ENCODE measurements around the gene ERC2.

ERC2 gene

GRCh38 chr3:55725681-55726500, 742.4 kb downstream of the ERC2 start:
- H3K4me3 Mint-ChIP-seq: no peak overlapping the region
- intact Hi-C loops (cut with micrococcal nuclease): loop anchor here (10.0 kb wide), 1 partner anchor 871 kb away; no protein-coding TSS in a partner anchor
- H3K27ac Mint-ChIP-seq: no peak overlapping the region
- peaks cover 25% of the 10 kb centered on the region for H3K27me3 Mint-ChIP-seq
- no peaks in the 10 kb centered on the region for H3K4me1 Mint-ChIP-seq (ENCODE audit: low read depth)
- no peaks in the 10 kb centered on the region for H3K36me3 Mint-ChIP-seq (ENCODE audit: low read depth)
- H3K9me3 Mint-ChIP-seq: no peaks in the 10 kb centered on the region

GRCh38 chr3:55724821-55725220, 743.4 kb downstream of the ERC2 start:
- H3K27ac Mint-ChIP-seq: no peak overlapping the region
- H3K36me3 Mint-ChIP-seq (ENCODE audit: low read depth): no peaks in the 10 kb centered on the region
- no peaks in the 10 kb centered on the region for H3K4me1 Mint-ChIP-seq (ENCODE audit: low read depth)

GRCh38 chr3:55724407-55724784, 743.9 kb downstream of the ERC2 start:
- intact Hi-C loops (cut with micrococcal nuclease): loop anchor here (5.0 to 10.0 kb wide), 2 partner anchors 772 to 870 kb away; no protein-coding TSS in a partner anchor
- Mint-ChIP-seq H3K4me1 (ENCODE audit: low read depth) (no peaks in the 10 kb centered on the region), H3K36me3 (ENCODE audit: low read depth) (no peaks in the 10 kb centered on the region), H3K27me3 (peaks cover 25% of the 10 kb centered on the region), H3K4me3 (no peak overlapping the region), H3K27ac (no peak overlapping the region), H3K9me3 (no peaks in the 10 kb centered on the region)

More at GRCh38 chr3:55724821-55725220, 743.4 kb downstream of the ERC2 start:
- no peak overlapping the region for H3K4me3 Mint-ChIP-seq
- H3K9me3 Mint-ChIP-seq: no peaks in the 10 kb centered on the region
- H3K27me3 Mint-ChIP-seq: peaks cover 25% of the 10 kb centered on the region
- intact Hi-C loops (cut with micrococcal nuclease): loop anchor here (5.0 to 10.0 kb wide), 2 partner anchors 773 to 870 kb away; no protein-coding TSS in a partner anchor

GRCh38 chr3:55723653-55724406, 744.4 kb downstream of the ERC2 start:
- H3K4me3 Mint-ChIP-seq: no peak overlapping the region
- intact Hi-C loops (cut with micrococcal nuclease): loop anchor here (2.0 to 10.0 kb wide), 3 partner anchors 237 to 869 kb away; partner anchors contain the start of gene WNT5A
- H3K4me1 Mint-ChIP-seq (ENCODE audit: low read depth): no peaks in the 10 kb centered on the region
- no peaks in the 10 kb centered on the region for H3K36me3 Mint-ChIP-seq (ENCODE audit: low read depth)
- H3K9me3 Mint-ChIP-seq: no peaks in the 10 kb centered on the region
- H3K27ac Mint-ChIP-seq: no peak overlapping the region
- peaks cover 23% of the 10 kb centered on the region for H3K27me3 Mint-ChIP-seq

- H3K36me3 Mint-ChIP-seq (ENCODE audit: low read depth): no peaks in the 10 kb centered on the region
- peaks cover 28% of the 10 kb centered on the region for H3K27me3 Mint-ChIP-seq
- no peaks in the 10 kb centered on the region for H3K9me3 Mint-ChIP-seq
- no peak overlapping the region for H3K4me3 Mint-ChIP-seq
- intact Hi-C loops (cut with micrococcal nuclease): loop anchor here (1.0 to 10.0 kb wide), 4 partner anchors 235 to 867 kb away; partner anchors contain the start of gene WNT5A
- no peaks in the 10 kb centered on the region for H3K4me1 Mint-ChIP-seq (ENCODE audit: low read depth)
- no peak overlapping the region for H3K27ac Mint-ChIP-seq
These were observed 746.4 kb downstream of the ERC2 start for GRCh38 chr3:55721716-55722484.

- no peaks in the 10 kb centered on the region for H3K36me3 Mint-ChIP-seq (ENCODE audit: low read depth)
- no peaks in the 10 kb centered on the region for H3K4me1 Mint-ChIP-seq (ENCODE audit: low read depth)
- no peak overlapping the region for H3K4me3 Mint-ChIP-seq
- intact Hi-C loops (cut with micrococcal nuclease): loop anchor here (1.0 to 10.0 kb wide), 3 partner anchors 286 to 866 kb away; no protein-coding TSS in a partner anchor
- H3K27me3 Mint-ChIP-seq: peaks cover 34% of the 10 kb centered on the region
- H3K9me3 Mint-ChIP-seq: no peaks in the 10 kb centered on the region
- no peak overlapping the region for H3K27ac Mint-ChIP-seq
These were observed 747.7 kb downstream of the ERC2 start for GRCh38 chr3:55720614-55721013.

GRCh38 chr3:55719508-55719907, 748.8 kb downstream of the ERC2 start:
- intact Hi-C loops (cut with micrococcal nuclease): no loop called here
- H3K27me3 Mint-ChIP-seq: peaks cover 33% of the 10 kb centered on the region
- H3K27ac Mint-ChIP-seq: no peak overlapping the region
- no peaks in the 10 kb centered on the region for H3K4me1 Mint-ChIP-seq (ENCODE audit: low read depth)
- no peaks in the 10 kb centered on the region for H3K36me3 Mint-ChIP-seq (ENCODE audit: low read depth)
- H3K9me3 Mint-ChIP-seq: no peaks in the 10 kb centered on the region
- no peak overlapping the region for H3K4me3 Mint-ChIP-seq

- intact Hi-C loops (cut with micrococcal nuclease): no loop called here
- Mint-ChIP-seq H3K27ac (no peak overlapping the region), H3K4me3 (no peak overlapping the region), H3K27me3 (peaks cover 33% of the 10 kb centered on the region), H3K9me3 (no peaks in the 10 kb centered on the region), H3K4me1 (ENCODE audit: low read depth) (no peaks in the 10 kb centered on the region), H3K36me3 (ENCODE audit: low read depth) (no peaks in the 10 kb centered on the region)
These were observed 749.3 kb downstream of the ERC2 start for GRCh38 chr3:55719006-55719405.

- intact Hi-C loops (cut with micrococcal nuclease): no loop called here
- Mint-ChIP-seq H3K9me3 (no peaks in the 10 kb centered on the region), H3K4me1 (ENCODE audit: low read depth) (no peaks in the 10 kb centered on the region), H3K27me3 (peaks cover 33% of the 10 kb centered on the region), H3K4me3 (no peak overlapping the region), H3K36me3 (ENCODE audit: low read depth) (no peaks in the 10 kb centered on the region), H3K27ac (no peak overlapping the region)
These were observed 749.7 kb downstream of the ERC2 start for GRCh38 chr3:55718521-55718921.

- Mint-ChIP-seq H3K27me3 (peaks cover 31% of the 10 kb centered on the region), H3K27ac (no peak overlapping the region), H3K36me3 (ENCODE audit: low read depth) (no peaks in the 10 kb centered on the region), H3K4me3 (no peak overlapping the region), H3K4me1 (ENCODE audit: low read depth) (no peaks in the 10 kb centered on the region), H3K9me3 (no peaks in the 10 kb centered on the region)
- intact Hi-C loops (cut with micrococcal nuclease): no loop called here
These were observed 750.2 kb downstream of the ERC2 start for GRCh38 chr3:55718074-55718473.

GRCh38 chr3:55717481-55717880, 750.8 kb downstream of the ERC2 start:
- H3K4me1 Mint-ChIP-seq (ENCODE audit: low read depth): no peaks in the 10 kb centered on the region
- no peaks in the 10 kb centered on the region for H3K9me3 Mint-ChIP-seq
- H3K36me3 Mint-ChIP-seq (ENCODE audit: low read depth): no peaks in the 10 kb centered on the region
- intact Hi-C loops (cut with micrococcal nuclease): no loop called here
- no peak overlapping the region for H3K27ac Mint-ChIP-seq
- H3K27me3 Mint-ChIP-seq: peaks cover 29% of the 10 kb centered on the region
- H3K4me3 Mint-ChIP-seq: no peak overlapping the region

- H3K36me3 Mint-ChIP-seq (ENCODE audit: low read depth): no peaks in the 10 kb centered on the region
- peaks cover 30% of the 10 kb centered on the region for H3K27me3 Mint-ChIP-seq
- H3K4me3 Mint-ChIP-seq: no peak overlapping the region
- no peaks in the 10 kb centered on the region for H3K9me3 Mint-ChIP-seq
- H3K4me1 Mint-ChIP-seq (ENCODE audit: low read depth): no peaks in the 10 kb centered on the region
- H3K27ac Mint-ChIP-seq: no peak overlapping the region
- intact Hi-C loops (cut with micrococcal nuclease): no loop called here
These were observed 751.5 kb downstream of the ERC2 start for GRCh38 chr3:55716611-55717225.

- H3K4me1 Mint-ChIP-seq (ENCODE audit: low read depth): no peaks in the 10 kb centered on the region
- intact Hi-C loops (cut with micrococcal nuclease): no loop called here
- no peak overlapping the region for H3K27ac Mint-ChIP-seq
- no peak overlapping the region for H3K4me3 Mint-ChIP-seq
- H3K27me3 Mint-ChIP-seq: peaks cover 30% of the 10 kb centered on the region
- no peaks in the 10 kb centered on the region for H3K36me3 Mint-ChIP-seq (ENCODE audit: low read depth)
- no peaks in the 10 kb centered on the region for H3K9me3 Mint-ChIP-seq
These were observed 752.2 kb downstream of the ERC2 start for GRCh38 chr3:55716044-55716443.
